Effector CD4-positive, alpha-beta T cell (primary cell): ENCODE measurements around the gene TMEM238.

Experiments
- DNase-seq: peaks from one replicate; pipeline ENCODE4 v3.0.0-alpha.2; 2020

TMEM238 gene

DNA sequence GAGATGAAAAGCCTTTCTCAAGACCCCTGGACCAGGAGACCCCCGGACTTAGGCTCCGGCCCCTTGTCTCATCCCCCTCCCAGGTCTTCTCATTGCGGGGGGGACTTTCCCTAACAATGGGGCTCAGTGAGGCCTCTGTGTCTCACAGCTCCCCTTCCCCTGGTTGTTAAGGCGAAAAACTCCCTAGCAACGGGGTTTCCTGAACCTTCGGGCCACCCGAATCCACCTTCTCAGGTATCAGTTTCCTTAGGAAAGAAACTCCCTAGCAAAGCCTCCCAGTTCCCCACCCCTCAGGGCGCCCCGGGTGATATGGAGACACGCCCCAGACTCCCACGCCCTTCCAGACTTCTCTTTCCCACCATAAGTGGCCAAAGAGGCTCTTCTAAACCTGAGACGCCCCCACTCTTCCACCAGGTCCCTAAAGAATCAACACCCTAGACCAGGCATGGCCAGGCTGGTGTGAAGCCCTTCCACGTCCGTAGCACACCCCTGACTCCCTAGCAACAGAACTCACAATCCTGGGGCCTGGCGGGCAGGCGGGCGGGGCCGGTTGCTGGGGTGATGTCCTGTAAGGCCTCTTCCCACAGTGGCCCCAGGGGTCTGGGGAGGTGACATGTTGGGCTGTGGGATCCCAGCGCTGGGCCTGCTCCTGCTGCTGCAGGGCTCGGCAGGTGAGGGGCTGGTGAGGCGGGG is 7.7 kb downstream of the TMEM238 start, which contains the start of gene TMEM190:
Gene TMEM190, plus strand, starts transcription at position 586 of the 693 bp plus-strand sequence. Its CDS starts 28 bp downstream, at position 614.
- no peak for DNase-seq

- no peak for DNase-seq
Measured at GRCh38 chr19:55373993-55374757, 9.9 kb downstream of the TMEM238 start.

DNA sequence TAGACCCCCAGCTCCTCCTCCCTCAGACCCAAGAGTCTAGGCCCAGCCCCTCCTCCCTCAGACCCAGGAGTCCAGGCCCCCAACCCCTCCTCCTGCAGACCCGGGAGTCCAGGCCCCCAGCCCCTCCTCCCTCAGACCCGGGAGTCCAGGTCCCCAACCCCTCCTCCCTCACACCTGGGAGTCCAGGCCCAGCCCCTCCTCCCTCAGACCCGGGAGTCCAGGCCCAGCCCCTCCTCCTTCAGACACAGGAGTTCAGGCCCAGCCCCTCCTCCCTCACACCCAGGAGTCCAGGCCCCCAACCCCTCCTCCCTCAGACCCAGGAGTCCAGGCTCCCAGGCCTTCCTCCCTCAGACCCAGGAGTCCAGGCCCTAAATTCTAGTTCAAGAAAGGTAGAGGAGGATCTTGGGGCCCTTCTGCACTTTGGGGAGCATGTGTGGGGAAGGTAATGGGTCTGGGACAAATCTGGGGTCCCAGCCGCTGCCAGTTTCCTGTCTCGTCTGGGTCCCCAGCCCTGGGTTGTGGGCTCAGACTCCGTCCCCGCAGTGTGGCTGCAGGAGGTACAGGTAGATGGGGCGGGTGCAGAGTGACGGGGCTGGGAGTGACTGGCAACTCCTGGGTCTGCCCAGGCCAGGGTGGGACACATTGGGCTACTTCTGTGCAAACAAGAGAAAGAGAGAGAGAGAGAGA is 10.6 kb downstream of the TMEM238 start:
- no peak for DNase-seq

DNA sequence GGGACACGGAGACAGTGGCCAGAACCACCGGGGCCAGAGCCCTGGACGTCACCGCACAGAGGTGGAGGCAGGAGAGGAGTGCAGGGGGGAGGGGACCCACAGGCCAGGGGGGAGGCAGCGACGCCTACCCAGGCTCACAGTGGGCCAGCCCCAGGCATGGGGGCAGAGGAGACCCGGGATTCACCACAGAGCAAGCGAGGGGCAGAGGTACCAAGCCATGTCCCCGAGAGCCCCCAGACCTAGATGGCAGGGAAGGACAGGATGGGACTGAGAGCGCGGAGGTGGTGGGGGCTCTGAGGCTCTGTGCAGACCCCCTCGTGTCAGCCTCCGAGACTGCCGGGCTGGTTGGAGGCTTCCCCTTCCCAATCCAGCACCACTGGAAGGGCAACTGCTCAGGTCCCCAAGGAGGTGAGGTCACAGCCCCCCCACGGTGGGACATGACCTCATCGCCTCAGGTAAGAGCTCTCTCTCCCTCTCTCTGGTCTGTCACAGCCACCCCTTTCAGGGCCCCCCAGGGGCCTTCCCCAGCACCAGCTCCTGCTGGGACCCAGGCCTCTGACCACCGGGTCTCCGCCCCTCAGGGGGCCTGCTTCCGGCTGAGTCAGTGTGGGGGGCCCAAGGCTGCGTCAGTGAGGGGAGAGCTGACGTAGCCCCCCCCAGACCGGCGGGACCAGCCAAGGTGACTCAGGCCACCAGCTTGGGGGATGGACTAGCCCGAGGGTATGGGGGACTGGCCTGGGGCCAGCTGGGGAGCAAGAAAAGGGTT is 11.6 kb downstream of the TMEM238 start:
- DNase-seq, result no peak

GRCh38 chr19:55370305-55370988 is 13.6 kb downstream of the TMEM238 start, which contains the start of gene IL11:
IL11 (minus strand) TSS chr19:55370463; CDS start chr19:55370310, 153 bp downstream.
- DNase-seq, result no peak

DNA sequence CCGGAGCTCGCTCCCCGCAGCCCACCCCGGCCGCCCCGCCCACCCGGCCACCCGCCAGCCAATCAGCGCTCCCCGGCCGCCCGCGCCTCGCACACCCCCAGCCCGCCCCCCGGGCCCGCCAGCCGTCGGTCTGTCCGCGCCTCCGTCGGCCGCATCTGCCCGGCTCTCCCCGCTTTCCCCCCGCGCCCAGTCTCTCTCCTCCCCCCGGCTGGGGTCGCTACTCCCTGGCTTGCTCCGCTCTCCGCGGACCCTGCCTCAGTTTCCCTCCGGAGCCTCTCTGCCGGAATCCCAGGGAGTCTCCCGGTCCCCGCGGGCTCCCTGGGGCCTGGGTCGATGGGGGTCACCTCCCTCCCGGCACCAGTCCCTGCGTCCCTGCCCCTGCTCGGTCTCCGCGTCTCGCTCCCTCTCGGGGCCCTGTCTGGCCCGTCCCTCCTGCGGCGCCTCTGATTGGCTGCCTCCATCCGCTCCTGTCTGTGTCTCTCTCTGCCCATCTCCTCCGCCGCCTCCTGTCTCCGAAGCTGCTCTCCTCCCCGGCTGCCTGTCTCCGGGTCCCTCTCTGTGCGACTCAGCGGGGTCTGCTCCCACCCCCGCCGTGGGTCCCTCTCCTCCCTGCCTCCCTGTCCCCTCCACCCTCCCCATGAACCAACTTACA is 14.3 kb downstream of the TMEM238 start:
- DNase-seq, result no peak

DNA sequence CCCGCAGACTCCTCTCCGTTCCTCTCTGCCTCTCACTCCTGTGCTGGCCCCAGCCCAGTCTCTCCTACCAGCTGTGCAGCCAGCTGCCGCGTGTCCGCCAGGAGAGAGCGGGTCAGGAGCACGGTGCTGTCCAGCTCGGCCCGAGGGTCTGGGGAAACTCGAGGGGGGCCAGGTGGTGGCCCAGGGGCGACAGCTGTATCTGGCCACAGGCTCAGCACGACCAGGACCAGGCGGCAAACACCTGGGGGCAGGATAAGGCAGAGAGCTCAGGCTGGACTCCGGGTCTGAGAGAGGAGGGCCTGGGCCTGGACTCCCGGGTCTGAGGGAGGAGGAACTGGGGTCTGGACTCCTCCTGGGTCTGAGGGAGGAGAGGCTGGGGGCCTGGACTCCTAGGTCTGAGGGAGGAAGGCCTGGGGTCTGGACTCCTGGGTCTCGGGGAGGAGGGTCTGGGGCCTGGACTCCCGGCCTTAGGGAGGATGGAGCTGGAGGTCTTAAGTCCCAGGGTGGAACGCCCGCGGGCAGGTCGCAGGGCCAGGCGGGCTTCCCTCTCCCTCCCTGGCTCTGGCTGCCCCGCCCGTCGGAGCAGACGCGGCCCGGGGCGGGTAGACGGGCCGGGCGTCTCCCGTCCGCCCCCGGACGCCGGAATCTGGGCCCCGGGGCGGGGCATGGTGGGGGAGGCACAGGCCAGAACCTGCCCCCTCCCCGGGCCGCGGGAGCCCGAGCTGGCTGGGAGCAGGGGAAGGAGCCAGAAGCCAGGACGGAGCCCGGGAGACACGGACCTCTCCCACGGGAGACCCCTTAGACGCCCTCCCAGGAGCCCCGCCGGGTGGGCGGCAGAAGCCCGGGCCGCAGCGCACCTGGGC is 15.2 kb downstream of the TMEM238 start:
- DNase-seq, result no peak

DNA sequence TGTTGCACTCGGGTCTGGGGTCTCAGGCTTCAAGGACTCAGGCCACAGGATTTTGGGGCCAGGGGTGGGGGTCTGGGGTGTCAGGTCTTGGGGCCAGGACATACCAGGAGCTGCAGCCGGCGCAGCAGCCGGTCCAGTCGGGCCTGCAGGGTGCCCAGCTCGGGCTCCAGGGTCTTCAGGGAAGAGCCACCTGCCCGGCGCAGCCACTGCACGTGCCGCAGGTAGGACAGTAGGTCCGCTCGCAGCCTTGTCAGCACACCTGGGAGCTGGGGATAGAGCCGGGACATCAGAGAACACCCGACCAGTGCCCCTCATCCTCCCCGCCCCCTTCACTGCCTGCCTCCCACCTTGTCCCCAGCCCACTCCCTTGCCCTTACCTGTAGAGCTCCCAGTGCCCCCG is 16.0 kb downstream of the TMEM238 start:
- DNase-seq, result no peak

- DNase-seq, result no peak
Measured at GRCh38 chr19:55366790-55367189, 17.3 kb downstream of the TMEM238 start.

GRCh38 chr19:55365964-55366363 is 18.1 kb downstream of the TMEM238 start:
- DNase-seq, result no peak

DNA sequence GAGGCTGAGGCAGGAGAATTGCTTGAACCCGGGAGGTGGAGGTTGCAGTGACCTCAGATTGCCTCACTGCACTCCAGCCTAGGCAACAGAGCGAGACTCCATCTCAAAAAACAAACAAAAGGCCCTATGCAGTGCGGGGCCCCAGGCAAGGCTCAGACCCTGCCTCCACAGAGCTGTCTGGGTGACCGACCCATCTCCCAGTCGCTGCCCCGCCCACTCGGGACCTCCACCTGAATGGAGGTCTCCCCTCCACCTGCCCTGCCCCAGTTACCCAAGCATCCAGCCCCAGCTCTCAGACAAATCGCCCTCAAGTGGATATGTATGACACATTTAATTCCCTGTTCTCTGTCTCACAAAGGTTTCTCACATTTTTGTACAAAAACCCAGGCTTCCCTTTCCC is 18.8 kb downstream of the TMEM238 start:
- DNase-seq, result no peak

- DNase-seq, result no peak
Measured at GRCh38 chr19:55362990-55363716, 20.9 kb downstream of the TMEM238 start, which contains the start of gene GARIN5B. GARIN5B (minus strand) TSS chr19:55363260; CDS start chr19:55363066, 194 bp downstream.

- no peak for DNase-seq
Measured at GRCh38 chr19:55362174-55362989, 21.7 kb downstream of the TMEM238 start.

DNA sequence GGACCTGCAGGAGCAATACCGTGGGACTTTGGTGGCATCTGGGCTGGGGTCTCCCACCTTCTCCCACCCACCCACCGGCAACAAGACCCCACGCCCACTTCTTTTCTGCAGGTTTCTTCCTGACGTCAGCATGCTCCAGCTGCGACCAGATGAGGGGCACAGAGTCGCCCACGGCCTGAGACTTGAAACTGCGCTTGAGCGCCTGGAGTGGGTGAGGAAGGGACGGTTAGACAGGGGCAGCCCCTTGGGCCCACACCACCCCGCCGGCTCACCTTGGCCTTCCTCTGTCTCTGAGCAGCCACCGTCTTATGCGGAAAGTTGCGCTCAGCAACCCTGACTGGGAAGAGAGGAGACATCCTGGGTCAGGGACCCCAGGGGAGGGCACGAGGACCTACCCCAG is 23.2 kb downstream of the TMEM238 start:
- no peak for DNase-seq

DNA sequence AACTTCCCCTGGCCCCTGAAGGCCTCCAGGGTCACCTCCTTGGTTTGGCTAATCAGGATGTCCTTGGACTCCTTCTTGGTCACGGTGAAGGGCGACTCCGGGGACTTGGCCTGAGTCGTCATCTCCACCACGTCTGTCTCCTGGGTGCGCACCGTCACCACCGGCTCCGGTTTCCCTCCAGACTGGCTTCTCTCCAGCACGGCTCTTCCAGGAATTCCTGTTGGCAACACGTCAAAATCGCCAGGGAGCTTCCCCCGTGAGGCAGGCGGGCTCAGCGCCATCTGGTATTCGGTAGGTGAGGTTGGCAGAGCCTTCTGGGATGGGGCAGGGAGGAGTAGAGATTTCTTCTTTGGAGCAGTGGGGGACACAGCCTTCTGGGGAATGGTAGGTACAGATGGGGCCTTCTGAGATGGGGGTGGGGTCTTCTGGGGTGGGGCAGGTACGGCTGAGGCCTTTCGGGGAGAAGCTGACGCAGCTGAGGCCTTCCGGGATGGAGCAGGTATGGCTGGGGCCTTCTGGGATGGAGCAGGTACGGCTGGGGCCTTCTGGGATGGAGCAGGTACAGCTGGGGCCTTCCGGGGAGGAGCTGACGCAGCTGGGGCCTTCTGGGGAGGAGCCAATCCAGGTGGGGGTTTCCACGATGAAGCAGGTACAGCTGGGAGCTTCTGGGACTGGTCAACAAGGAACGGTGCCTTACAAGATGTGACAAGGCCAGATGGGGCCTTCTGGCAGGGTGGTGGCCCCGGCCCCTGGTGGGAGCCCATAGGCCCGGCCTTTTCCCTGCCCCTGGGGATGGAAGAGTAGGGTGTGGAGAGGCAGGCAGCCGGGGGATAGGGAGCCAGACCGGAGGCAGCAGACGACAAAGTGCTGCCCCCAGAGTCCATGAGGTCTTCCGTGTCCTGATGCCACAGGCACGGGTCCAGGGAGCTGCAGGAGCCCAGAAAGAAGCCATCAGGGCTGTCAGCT is 24.9 kb downstream of the TMEM238 start:
- no peak for DNase-seq

DNA sequence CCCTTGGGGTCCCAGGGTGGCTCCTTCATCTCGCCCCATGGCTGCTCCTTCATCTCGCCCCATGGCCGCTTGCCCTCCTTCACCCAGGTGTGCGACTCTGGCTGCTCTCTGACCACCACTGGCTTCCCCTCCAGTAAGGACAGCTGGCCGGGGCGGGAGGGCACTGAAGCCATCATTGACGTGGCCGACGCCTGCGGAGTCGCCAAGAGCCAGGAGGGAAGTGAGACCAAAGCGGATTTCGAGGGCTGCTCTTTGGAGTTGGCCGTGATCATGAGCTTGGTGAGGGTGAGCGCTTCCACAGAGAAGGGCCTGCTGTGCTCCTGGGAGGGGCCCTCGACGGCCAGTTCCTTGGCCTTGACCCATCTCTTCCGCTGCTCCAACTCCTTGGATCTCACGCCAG is 25.6 kb downstream of the TMEM238 start:
- DNase-seq, result no peak

DNA sequence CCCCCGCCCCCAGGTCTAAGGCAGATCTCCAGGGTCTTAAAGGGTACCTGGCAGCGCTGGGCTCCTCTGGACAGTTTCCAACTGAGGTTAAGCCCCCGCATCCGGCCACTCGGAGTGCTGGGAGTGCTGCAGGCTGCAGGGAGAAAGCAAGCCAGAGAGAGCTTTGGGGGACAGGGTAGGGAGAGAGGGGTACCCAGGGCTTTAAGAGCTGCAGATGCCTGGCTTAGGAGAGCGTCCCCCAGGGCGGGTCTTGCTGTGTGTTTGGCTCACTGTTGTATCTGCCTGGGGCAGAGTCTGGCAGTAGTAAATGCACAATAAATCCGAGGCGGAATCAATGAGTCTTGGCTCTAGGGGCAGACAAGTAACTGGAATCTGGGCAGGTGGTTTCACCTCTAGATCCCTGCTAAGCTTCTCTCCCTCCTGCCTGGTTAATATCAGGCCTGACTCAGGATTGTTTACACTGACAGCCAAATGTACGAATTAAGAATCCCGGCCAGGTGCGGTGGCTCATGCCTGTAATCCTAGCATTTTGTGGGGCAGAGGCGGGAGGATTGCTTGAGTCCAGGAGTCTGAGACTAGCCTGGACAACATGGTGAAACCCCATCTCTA is 28.8 kb downstream of the TMEM238 start:
- no peak for DNase-seq
